ENCODE data around the gene BMP6. TPM values are rescaled to one million over a fixed set of nuclear protein-coding genes. Genes with fewer than 3 reads are reported as not detected.

BMP6 gene
- total RNA-seq, 1 experiment from 2014 or later: 0.15 TPM

DNA sequence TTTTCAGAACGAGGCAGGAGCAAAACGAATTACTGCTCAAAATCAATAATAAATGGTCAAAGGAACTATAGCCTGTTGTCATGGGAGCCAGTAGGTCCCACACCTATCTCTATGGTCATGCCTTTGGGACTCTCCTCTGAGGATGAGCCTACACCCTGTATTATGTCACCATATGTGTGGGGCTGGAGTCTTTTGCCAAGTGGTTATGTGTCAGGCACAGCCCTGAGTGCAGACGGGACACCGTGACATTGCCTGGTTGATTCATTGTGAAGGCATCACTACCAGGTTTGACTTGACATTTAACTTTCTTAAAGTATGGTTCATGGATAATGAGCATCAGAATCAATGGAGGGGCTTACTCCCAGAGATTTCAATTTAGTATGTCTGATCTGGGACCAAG lies 23.6 kb downstream of the BMP6 start:
- Histone ChIP-seq H3K9me3 (ENCODE audit: low read length) (no peaks in the 10 kb centered on the region), H3K4me2 (ENCODE audit: low read length) (no peak overlapping the region), H3K9ac (ENCODE audit: low read length) (no peak overlapping the region), H3F3A (ENCODE audit: low read length, unreplicated experiment) (no peaks in the 10 kb centered on the region), H3K36me3 (ENCODE audit: low read depth, low read length) (no peaks in the 10 kb centered on the region), H4K20me1 (ENCODE audit: low read length) (no peaks in the 10 kb centered on the region), H3K27me3 (ENCODE audit: low read length) (no peaks in the 10 kb centered on the region; the same call in 1 of the 2 replicates), H3K4me1 (ENCODE audit: insufficient read depth, low read length) (no peaks in the 10 kb centered on the region), H3K9me2 (replicated peaks; ENCODE audit: low read length) (no peaks in the 10 kb centered on the region), H3K4me3 (ENCODE audit: low read length) (no peak overlapping the region), H3K79me2 (ENCODE audit: low read length) (no peaks in the 10 kb centered on the region), H3K27ac (ENCODE audit: low read length) (no peak overlapping the region), H2AFZ (ENCODE audit: low read length) (no peak overlapping the region)
- ATAC-seq: no peak
- DNase-seq: no peak
- BruUV-seq (replicated peaks): no TSS peak
- intact Hi-C loops (cut with micrococcal nuclease): no loop called here
- TF ChIP-seq, protein P1, sequence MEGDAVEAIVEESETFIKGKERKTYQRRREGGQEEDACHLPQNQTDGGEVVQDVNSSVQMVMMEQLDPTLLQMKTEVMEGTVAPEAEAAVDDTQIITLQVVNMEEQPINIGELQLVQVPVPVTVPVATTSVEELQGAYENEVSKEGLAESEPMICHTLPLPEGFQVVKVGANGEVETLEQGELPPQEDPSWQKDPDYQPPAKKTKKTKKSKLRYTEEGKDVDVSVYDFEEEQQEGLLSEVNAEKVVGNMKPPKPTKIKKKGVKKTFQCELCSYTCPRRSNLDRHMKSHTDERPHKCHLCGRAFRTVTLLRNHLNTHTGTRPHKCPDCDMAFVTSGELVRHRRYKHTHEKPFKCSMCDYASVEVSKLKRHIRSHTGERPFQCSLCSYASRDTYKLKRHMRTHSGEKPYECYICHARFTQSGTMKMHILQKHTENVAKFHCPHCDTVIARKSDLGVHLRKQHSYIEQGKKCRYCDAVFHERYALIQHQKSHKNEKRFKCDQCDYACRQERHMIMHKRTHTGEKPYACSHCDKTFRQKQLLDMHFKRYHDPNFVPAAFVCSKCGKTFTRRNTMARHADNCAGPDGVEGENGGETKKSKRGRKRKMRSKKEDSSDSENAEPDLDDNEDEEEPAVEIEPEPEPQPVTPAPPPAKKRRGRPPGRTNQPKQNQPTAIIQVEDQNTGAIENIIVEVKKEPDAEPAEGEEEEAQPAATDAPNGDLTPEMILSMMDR (conservative IDR thresholded peaks at IDR 0.05; ENCODE audit: low read depth, low read length): no peak
- TF ChIP-seq EZH2phosphoT487 (IDR thresholded peaks at IDR 0.05; ENCODE audit: borderline replicate concordance, low read length): no peak
- no peak for TF ChIP-seq EZH2 (IDR thresholded peaks at IDR 0.05; ENCODE audit: low read length, unreplicated experiment)
- ChIA-PET POLR2A (ENCODE audit: unreplicated experiment) (no interaction called here), CTCF (no interaction called here)

DNA sequence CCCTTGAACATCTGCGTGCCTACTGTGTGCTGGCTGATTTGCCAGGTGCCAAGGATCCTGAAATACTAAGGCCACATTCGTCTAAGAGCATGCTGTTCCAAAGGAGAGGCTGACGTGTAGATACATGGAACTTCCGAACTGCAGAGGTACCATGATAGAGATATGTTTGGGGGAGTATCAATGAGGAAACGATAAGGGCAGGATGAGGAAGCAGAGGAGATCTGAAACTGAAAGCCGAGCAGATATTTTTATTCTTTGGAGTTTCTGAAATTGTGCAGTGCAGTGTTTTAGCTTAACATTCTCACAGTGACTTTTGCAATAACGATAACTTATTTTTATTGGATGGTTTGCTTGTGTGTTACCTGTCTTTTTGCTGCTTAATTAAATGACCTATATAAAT lies 24.3 kb downstream of the BMP6 start:
- Histone ChIP-seq H3K4me2 (ENCODE audit: low read length) (no peak overlapping the region), H3K36me3 (ENCODE audit: low read depth, low read length) (no peaks in the 10 kb centered on the region), H3F3A (ENCODE audit: low read length, unreplicated experiment) (no peaks in the 10 kb centered on the region), H3K9ac (ENCODE audit: low read length) (no peak overlapping the region), H2AFZ (ENCODE audit: low read length) (no peak overlapping the region), H4K20me1 (ENCODE audit: low read length) (no peaks in the 10 kb centered on the region), H3K9me2 (replicated peaks; ENCODE audit: low read length) (no peaks in the 10 kb centered on the region), H3K27ac (ENCODE audit: low read length) (no peak overlapping the region), H3K4me3 (ENCODE audit: low read length) (no peak overlapping the region), H3K27me3 (ENCODE audit: low read length) (no peaks in the 10 kb centered on the region; the same call in 1 of the 2 replicates), H3K9me3 (ENCODE audit: low read length) (no peaks in the 10 kb centered on the region), H3K4me1 (ENCODE audit: insufficient read depth, low read length) (no peaks in the 10 kb centered on the region), H3K79me2 (ENCODE audit: low read length) (no peaks in the 10 kb centered on the region)
- ATAC-seq: no peak
- TF ChIP-seq EZH2 (IDR thresholded peaks at IDR 0.05; ENCODE audit: low read length, unreplicated experiment): no peak
- TF ChIP-seq, protein P1 (conservative IDR thresholded peaks at IDR 0.05; ENCODE audit: low read depth, low read length): no peak
- intact Hi-C loops (cut with micrococcal nuclease): no loop called here
- ChIA-PET POLR2A (ENCODE audit: unreplicated experiment) (no interaction called here), CTCF (no interaction called here)
- no peak for DNase-seq
- no TSS peak for BruUV-seq (replicated peaks)

DNA sequence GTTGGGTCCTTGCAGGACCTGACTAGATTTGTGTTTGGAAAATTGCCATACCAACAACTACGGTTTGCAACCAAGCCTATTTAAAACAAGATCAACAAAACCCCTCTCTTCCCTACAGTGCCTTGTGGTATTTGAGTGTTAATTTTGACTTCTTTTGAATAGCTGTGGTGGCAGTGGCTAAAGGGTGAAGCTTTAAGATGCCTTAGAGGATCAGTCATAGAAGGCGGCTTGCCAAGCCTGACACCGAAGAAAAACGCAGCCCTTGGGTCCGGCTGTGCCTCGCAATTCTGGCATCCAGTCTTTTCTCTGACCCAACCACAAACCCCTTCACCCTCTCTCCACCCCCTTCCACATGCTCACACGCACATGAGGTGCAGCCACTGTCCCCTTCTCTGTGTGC lies 32.6 kb downstream of the BMP6 start:
- Histone ChIP-seq H3K79me2 (ENCODE audit: low read length) (no peaks in the 10 kb centered on the region), H3F3A (ENCODE audit: low read length, unreplicated experiment) (no peaks in the 10 kb centered on the region), H3K9me2 (replicated peaks; ENCODE audit: low read length) (no peaks in the 10 kb centered on the region), H3K4me1 (ENCODE audit: insufficient read depth, low read length) (peaks cover 24% of the 10 kb centered on the region), H3K9me3 (ENCODE audit: low read length) (no peaks in the 10 kb centered on the region), H3K27ac (ENCODE audit: low read length) (no peak overlapping the region), H4K20me1 (ENCODE audit: low read length) (no peaks in the 10 kb centered on the region), H3K36me3 (ENCODE audit: low read depth, low read length) (no peaks in the 10 kb centered on the region), H3K9ac (ENCODE audit: low read length) (no peak overlapping the region), H3K27me3 (ENCODE audit: low read length) (no peaks in the 10 kb centered on the region), H2AFZ (ENCODE audit: low read length) (no peak overlapping the region), H3K4me3 (ENCODE audit: low read length) (no peak overlapping the region), H3K4me2 (ENCODE audit: low read length) (peak overlapping the region; percentile 17)
- ChIA-PET CTCF (no interaction called here), POLR2A (ENCODE audit: unreplicated experiment) (interaction anchor here (0.6 kb wide), 1 partner anchor 79 kb away, joined by 5 read pairs; no protein-coding TSS in a partner anchor)
- ATAC-seq: peak; percentile 73
- no TSS peak for BruUV-seq (replicated peaks)
- TF ChIP-seq, protein P1 (conservative IDR thresholded peaks at IDR 0.05; ENCODE audit: low read depth, low read length): no peak
- TF ChIP-seq EZH2phosphoT487 (IDR thresholded peaks at IDR 0.05; ENCODE audit: borderline replicate concordance, low read length) (no peak), EZH2 (IDR thresholded peaks at IDR 0.05; ENCODE audit: low read length, unreplicated experiment) (no peak)
- DNase-seq: peak; percentile 91
- intact Hi-C loops (cut with micrococcal nuclease): no loop called here

All from PC-3 (cell line).